Activated T-helper 17 cell treated with anti-CD3 and anti-CD28 coated beads, Interleukin-2, amount 50 U/mL, for 72 hours (primary cell): ENCODE results near the gene SLC25A11. TPM values are rescaled to one million over a fixed set of nuclear protein-coding genes. Genes with fewer than 3 reads are reported as not detected.

Experiments used
- ATAC-seq: fragments of 150-1000 bp; cut with Tn5 transposase; replicated peaks from 2 replicates; pipeline ENCODE4 v1.10.0; 2021; ENCODE audit warnings: mild to moderate bottlenecking, moderate library complexity
- H3K27ac Mint-ChIP-seq: one replicate; pipeline ENCODE4 v1.8.0; 2022; ENCODE audit warnings: mixed read lengths
- H3K27me3 Mint-ChIP-seq: one replicate; pipeline ENCODE4 v1.8.0; 2022; ENCODE audit warnings: mixed read lengths
- H3K36me3 Mint-ChIP-seq: one replicate; pipeline ENCODE4 v1.8.0; 2022; ENCODE audit warnings: low read depth, mild to moderate bottlenecking, mixed read lengths
- H3K4me1 Mint-ChIP-seq: one replicate; pipeline ENCODE4 v1.8.0; 2022; ENCODE audit warnings: mixed read lengths
- H3K4me3 Mint-ChIP-seq: one replicate; pipeline ENCODE4 v1.8.0; 2022; ENCODE audit warnings: mild to moderate bottlenecking, mixed read lengths
- H3K9me3 Mint-ChIP-seq: one replicate; pipeline ENCODE4 v1.8.0; 2022; ENCODE audit warnings: mixed read lengths
- total RNA-seq, 2 donors: library from RNA; stranded (reverse); gene quantifications; one replicate each; pipeline ENCODE4 v1.2.3, GENCODE V29; 2022

The SLC25A11 gene
- total RNA-seq, 2 donors from 2014 or later = 54.7 to 68.5 TPM

- peaks cover 11% of the 10 kb centered on the region for H3K36me3 Mint-ChIP-seq
- no peak for ATAC-seq
- no peaks in the 10 kb centered on the region for H3K9me3 Mint-ChIP-seq
- H3K4me3 Mint-ChIP-seq = peak overlapping the region; percentile 93
- no peaks in the 10 kb centered on the region for H3K27me3 Mint-ChIP-seq
- peaks cover 20% of the 10 kb centered on the region for H3K4me1 Mint-ChIP-seq
- H3K27ac Mint-ChIP-seq = no peak overlapping the region
Measured at GRCh38 chr17:4901108-4901647, 38.7 kb downstream of the SLC25A11 start.

- Mint-ChIP-seq H3K4me3 (peak overlapping the region; percentile 93), H3K36me3 (peaks cover 18% of the 10 kb centered on the region), H3K9me3 (no peaks in the 10 kb centered on the region), H3K27me3 (no peaks in the 10 kb centered on the region), H3K27ac (peak overlapping the region; percentile 87), H3K4me1 (peaks cover 20% of the 10 kb centered on the region)
- no peak for ATAC-seq
Measured at GRCh38 chr17:4900231-4901107, 39.4 kb downstream of the SLC25A11 start.

GRCh38 chr17:4899341-4900230 lies 40.3 kb downstream of the SLC25A11 start, which contains the start of gene C17orf107:
Gene C17orf107, plus strand, starts transcription at chr17:4899536. Its CDS starts 227 bp downstream, at chr17:4899763.
- H3K4me3 Mint-ChIP-seq = peak within 1 kb of the TSS; percentile 93
- H3K9me3 Mint-ChIP-seq = no peaks in the 10 kb centered on the region
- ATAC-seq = peak; percentile 82
- peak within 1 kb of the TSS; percentile 87 for H3K27ac Mint-ChIP-seq
- no peaks in the 10 kb centered on the region for H3K27me3 Mint-ChIP-seq
- H3K4me1 Mint-ChIP-seq = peaks cover 20% of the 10 kb centered on the region
- H3K36me3 Mint-ChIP-seq = peaks cover 27% of the 10 kb centered on the region

GRCh38 chr17:4898927-4899326 lies 40.9 kb downstream of the SLC25A11 start:
- Mint-ChIP-seq H3K27me3 (no peaks in the 10 kb centered on the region), H3K36me3 (peaks cover 34% of the 10 kb centered on the region), H3K4me3 (peak overlapping the region; percentile 93), H3K27ac (no peak overlapping the region), H3K4me1 (peaks cover 20% of the 10 kb centered on the region), H3K9me3 (no peaks in the 10 kb centered on the region)
- no peak for ATAC-seq

- peaks cover 15% of the 10 kb centered on the region for H3K4me1 Mint-ChIP-seq
- no peaks in the 10 kb centered on the region for H3K9me3 Mint-ChIP-seq
- no peak for ATAC-seq
- peak overlapping the region; percentile 72 for H3K27ac Mint-ChIP-seq
- peaks cover 36% of the 10 kb centered on the region for H3K36me3 Mint-ChIP-seq
- no peaks in the 10 kb centered on the region for H3K27me3 Mint-ChIP-seq
- peak overlapping the region; percentile 74 for H3K4me3 Mint-ChIP-seq
Measured at GRCh38 chr17:4898351-4898750, 41.5 kb downstream of the SLC25A11 start.

GRCh38 chr17:4897785-4898184 lies 42.1 kb downstream of the SLC25A11 start:
- no peaks in the 10 kb centered on the region for H3K9me3 Mint-ChIP-seq

GRCh38 chr17:4897198-4897687 lies 42.6 kb downstream of the SLC25A11 start:
- peaks cover 7% of the 10 kb centered on the region for H3K4me1 Mint-ChIP-seq
- ATAC-seq = no peak
- peaks cover 41% of the 10 kb centered on the region for H3K36me3 Mint-ChIP-seq
- no peaks in the 10 kb centered on the region for H3K27me3 Mint-ChIP-seq
- H3K4me3 Mint-ChIP-seq = no peak overlapping the region
- H3K27ac Mint-ChIP-seq = no peak overlapping the region
- no peaks in the 10 kb centered on the region for H3K9me3 Mint-ChIP-seq

More at GRCh38 chr17:4897785-4898184, 42.1 kb downstream of the SLC25A11 start:
- Mint-ChIP-seq H3K4me1 (peaks cover 10% of the 10 kb centered on the region), H3K27ac (no peak overlapping the region), H3K27me3 (no peaks in the 10 kb centered on the region), H3K4me3 (peak overlapping the region; percentile 74), H3K36me3 (peaks cover 36% of the 10 kb centered on the region)
- no peak for ATAC-seq

DNA sequence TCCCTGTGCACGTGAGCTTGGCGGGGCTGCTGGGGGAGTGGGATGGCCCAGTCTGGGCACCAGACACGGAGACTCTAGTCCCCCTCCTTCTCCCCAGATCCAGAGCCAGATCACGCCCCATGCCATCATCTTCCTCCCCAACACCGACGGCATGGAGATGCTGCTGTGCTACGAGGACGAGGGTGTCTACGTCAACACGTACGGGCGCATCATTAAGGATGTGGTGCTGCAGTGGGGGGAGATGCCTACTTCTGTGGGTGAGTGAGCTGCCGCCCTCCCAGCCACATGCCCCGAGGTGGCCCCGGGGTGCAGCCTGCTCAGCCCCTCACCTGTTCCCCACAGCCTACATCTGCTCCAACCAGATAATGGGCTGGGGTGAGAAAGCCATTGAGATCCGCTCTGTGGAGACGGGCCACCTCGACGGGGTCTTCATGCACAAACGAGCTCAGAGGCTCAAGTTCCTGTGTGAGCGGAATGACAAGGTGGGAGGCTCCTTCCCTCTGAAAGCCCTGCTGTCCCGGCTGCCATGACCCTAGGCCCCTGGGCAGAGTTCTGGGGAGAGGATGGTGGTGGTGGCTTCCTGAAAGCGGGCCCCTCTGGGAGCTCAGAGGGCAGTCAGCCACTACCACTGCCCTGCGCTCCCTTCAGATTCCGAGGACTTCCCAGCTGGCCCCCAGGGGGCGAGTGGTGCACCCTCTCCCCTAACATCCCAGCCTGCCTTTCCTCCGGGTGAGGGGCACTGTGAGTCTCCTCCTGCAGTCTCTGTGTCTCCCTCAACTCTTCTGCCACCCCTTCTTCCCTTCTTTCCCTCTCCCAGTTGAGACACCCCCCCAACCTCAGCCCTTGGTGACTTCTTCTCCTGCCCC lies 43.3 kb downstream of the SLC25A11 start:
- no peaks in the 10 kb centered on the region for H3K9me3 Mint-ChIP-seq
- peaks cover 7% of the 10 kb centered on the region for H3K4me1 Mint-ChIP-seq
- no peaks in the 10 kb centered on the region for H3K27me3 Mint-ChIP-seq
- peaks cover 44% of the 10 kb centered on the region for H3K36me3 Mint-ChIP-seq
- no peak overlapping the region for H3K27ac Mint-ChIP-seq
- ATAC-seq = no peak
- H3K4me3 Mint-ChIP-seq = no peak overlapping the region

DNA sequence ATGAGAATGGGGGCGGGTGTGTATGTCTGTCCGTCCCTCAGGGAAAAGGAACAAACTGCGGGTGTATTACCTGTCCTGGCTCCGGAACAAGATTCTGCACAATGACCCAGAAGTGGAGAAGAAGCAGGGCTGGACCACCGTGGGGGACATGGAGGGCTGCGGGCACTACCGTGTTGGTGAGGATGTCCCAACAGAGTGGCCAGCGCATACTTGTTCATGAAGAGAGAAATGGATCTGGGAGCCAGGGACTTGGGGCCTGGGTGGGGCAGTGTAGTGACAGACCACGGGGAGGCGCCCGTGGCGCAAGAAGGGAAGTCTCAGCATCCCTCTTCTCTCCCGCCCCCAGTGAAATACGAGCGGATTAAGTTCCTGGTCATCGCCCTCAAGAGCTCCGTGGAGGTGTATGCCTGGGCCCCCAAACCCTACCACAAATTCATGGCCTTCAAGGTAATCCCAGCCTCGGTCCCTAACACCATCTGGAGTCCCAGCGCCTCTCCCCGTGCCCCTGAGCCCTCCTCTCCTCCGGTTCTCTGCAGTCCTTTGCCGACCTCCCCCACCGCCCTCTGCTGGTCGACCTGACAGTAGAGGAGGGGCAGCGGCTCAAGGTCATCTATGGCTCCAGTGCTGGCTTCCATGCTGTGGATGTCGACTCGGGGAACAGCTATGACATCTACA lies 44.1 kb downstream of the SLC25A11 start:
- no peak overlapping the region for H3K27ac Mint-ChIP-seq
- peaks cover 7% of the 10 kb centered on the region for H3K4me1 Mint-ChIP-seq
- no peak for ATAC-seq
- no peaks in the 10 kb centered on the region for H3K27me3 Mint-ChIP-seq
- H3K4me3 Mint-ChIP-seq = no peak overlapping the region
- H3K36me3 Mint-ChIP-seq = peaks cover 51% of the 10 kb centered on the region
- no peaks in the 10 kb centered on the region for H3K9me3 Mint-ChIP-seq

DNA sequence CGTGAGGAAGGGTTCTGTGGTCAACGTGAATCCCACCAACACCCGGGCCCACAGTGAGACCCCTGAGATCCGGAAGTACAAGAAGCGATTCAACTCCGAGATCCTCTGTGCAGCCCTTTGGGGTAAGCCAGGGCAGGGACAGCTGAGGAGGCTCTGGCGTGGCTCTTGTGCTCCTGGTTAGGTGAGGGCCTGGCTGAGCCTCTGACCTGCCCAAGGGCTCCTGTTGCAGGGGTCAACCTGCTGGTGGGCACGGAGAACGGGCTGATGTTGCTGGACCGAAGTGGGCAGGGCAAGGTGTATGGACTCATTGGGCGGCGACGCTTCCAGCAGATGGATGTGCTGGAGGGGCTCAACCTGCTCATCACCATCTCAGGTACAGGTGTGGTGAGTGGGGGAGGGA lies 44.7 kb downstream of the SLC25A11 start:
- Mint-ChIP-seq H3K36me3 (peaks cover 58% of the 10 kb centered on the region), H3K4me3 (no peak overlapping the region), H3K9me3 (no peaks in the 10 kb centered on the region), H3K4me1 (peaks cover 7% of the 10 kb centered on the region), H3K27ac (no peak overlapping the region), H3K27me3 (no peaks in the 10 kb centered on the region)
- ATAC-seq = no peak

- H3K4me3 Mint-ChIP-seq = no peak overlapping the region
- no peak for ATAC-seq
- peaks cover 7% of the 10 kb centered on the region for H3K4me1 Mint-ChIP-seq
- H3K36me3 Mint-ChIP-seq = peaks cover 54% of the 10 kb centered on the region
- no peaks in the 10 kb centered on the region for H3K9me3 Mint-ChIP-seq
- no peak overlapping the region for H3K27ac Mint-ChIP-seq
- H3K27me3 Mint-ChIP-seq = no peaks in the 10 kb centered on the region
Measured at GRCh38 chr17:4893721-4894560, 45.9 kb downstream of the SLC25A11 start.

DNA sequence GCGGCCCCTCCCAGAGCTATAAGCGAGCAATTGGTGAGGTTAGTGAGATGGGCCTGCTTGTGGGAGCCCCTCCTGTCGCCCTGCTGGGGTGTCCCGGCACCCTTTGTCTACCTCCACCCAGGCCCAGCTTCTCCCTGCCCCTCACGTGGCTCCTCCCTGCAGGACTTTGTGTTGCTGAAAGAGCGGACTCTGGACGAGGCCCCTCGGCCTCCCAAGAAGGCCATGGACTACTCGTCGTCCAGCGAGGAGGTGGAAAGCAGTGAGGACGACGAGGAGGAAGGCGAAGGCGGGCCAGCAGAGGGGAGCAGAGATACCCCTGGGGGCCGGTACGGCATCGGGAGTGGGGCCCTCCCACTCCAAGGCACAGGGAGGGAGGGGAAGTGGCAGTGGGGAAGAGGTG lies 46.6 kb downstream of the SLC25A11 start:
- no peak for ATAC-seq
- Mint-ChIP-seq H3K36me3 (peaks cover 58% of the 10 kb centered on the region), H3K9me3 (no peaks in the 10 kb centered on the region), H3K4me1 (peaks cover 3% of the 10 kb centered on the region), H3K27ac (no peak overlapping the region), H3K4me3 (no peak overlapping the region), H3K27me3 (no peaks in the 10 kb centered on the region)
